ENCODE measurements around the gene TRPM4. TPM values are rescaled to one million over a fixed set of nuclear protein-coding genes. Genes with fewer than 3 reads are reported as not detected.

The TRPM4 gene
- total and polyA plus RNA-seq, 10 of the 15 experiments (the other 5 are each of a cell fraction or from before 2014, with no cell fraction given) = 0.10 to 0.64 (median 0.15) TPM; not detected in 7

DNA sequence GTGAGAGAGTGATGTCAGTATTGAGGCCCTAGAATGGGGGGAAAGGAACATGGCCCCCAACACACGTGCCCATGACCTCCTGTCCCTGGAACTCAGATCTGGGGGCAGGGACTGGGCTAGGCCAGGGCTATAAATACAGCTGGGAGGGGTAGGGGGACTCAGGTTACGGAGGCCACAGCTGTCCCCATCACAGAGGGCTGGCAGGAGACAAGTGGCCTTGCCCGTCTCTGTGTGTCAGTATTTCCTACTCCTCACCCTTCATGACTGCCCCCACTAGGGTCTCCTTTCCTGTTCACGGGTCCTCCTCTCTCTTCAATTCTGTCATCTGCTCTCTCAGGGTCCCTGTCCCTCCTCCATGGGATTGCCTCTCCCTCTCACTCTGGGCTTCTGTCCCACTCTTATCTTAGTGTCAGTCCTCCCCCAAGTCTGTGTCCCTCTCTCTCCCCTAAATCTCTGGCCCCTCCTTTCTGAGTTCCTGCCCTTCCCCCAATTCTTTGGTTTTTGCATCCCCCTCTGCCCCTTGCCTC, 1.7 kb upstream of the TRPM4 start:
- in situ Hi-C loops (cut with MboI) (no loop called here), intact Hi-C loops (cut with micrococcal nuclease; ENCODE audit: unreplicated experiment) (no loop called here)
- Histone ChIP-seq H3K4me2 (ENCODE audit: control insufficient read depth, insufficient read depth) (no peak overlapping the region), H3K4me1 (ENCODE audit: control insufficient read depth, insufficient read depth, low read length) (peaks cover 5% of the 10 kb centered on the region; the same call in 1 of the 2 replicates), H2AFZ (ENCODE audit: control insufficient read depth, low read depth, low read length) (no peak overlapping the region), H4K20me1 (ENCODE audit: control insufficient read depth, insufficient read depth) (no peaks in the 10 kb centered on the region), H3K27ac (ENCODE audit: control insufficient read depth, insufficient read depth) (no peak overlapping the region), H3K9ac (ENCODE audit: control insufficient read depth, insufficient read depth, low read length) (no peak overlapping the region), H3K27me3 (replicated peaks in 1 of 2; ENCODE audit: control insufficient read depth in 2 of 2, insufficient read depth in 2 of 2, low read length in 1 of 2) (peaks cover 0 to 13% of the 10 kb centered on the region in 2 experiments; a peak in 3 of 4 replicates), H3K79me2 (ENCODE audit: control insufficient read depth, insufficient read depth, low read length) (no peaks in the 10 kb centered on the region), H3K36me3 (ENCODE audit: control insufficient read depth in 2 of 2, insufficient read depth in 2 of 2, low read length in 1 of 2) (no peaks in the 10 kb centered on the region), H3K4me3 (no peak overlapping the region), H3K9me3 (replicated peaks; ENCODE audit: control insufficient read depth, insufficient read depth, low read length) (peaks cover 4% of the 10 kb centered on the region; the same call in 2 of the 3 replicates)
- WGBS (ENCODE audit: insufficient coverage, insufficient replicate concordance, low lambda C conversion rate, missing lambda C conversion rate) = 2% methylated on average over 4 of the region's 4 CpGs
- BruUV-seq (replicated peaks) = no TSS peak
- DNase-seq (ENCODE audit: low read depth, low spot score) = no peak
- no peak for ATAC-seq
- RAD21 ChIA-PET (ENCODE audit: unreplicated experiment) = no interaction called here
- POLR2A ChIA-PET = no interaction called here
- no peak for TF ChIP-seq SIN3A (IDR thresholded peaks at IDR 0.05; ENCODE audit: low read depth, low read length)
- TF ChIP-seq SUZ12 (IDR thresholded peaks at IDR 0.05; ENCODE audit: unreplicated experiment) = no peak
- TF ChIP-seq, protein P1, sequence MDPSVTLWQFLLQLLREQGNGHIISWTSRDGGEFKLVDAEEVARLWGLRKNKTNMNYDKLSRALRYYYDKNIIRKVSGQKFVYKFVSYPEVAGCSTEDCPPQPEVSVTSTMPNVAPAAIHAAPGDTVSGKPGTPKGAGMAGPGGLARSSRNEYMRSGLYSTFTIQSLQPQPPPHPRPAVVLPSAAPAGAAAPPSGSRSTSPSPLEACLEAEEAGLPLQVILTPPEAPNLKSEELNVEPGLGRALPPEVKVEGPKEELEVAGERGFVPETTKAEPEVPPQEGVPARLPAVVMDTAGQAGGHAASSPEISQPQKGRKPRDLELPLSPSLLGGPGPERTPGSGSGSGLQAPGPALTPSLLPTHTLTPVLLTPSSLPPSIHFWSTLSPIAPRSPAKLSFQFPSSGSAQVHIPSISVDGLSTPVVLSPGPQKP (IDR thresholded peaks at IDR 0.05; ENCODE audit: low read depth, low read length) = no peak
- TF ChIP-seq PAX5 (IDR thresholded peaks at IDR 0.05; ENCODE audit: borderline replicate concordance, low read depth, low read length) = no peak
- no peak for TF ChIP-seq CBFB (IDR thresholded peaks at IDR 0.05; ENCODE audit: low read depth)
- TF ChIP-seq NFXL1 (IDR thresholded peaks at IDR 0.05; ENCODE audit: borderline replicate concordance) = no peak
- TF ChIP-seq NRF1 (conservative IDR thresholded peaks at IDR 0.05; ENCODE audit: low read depth, low read length) = no peak
- TF ChIP-seq SMAD1 (IDR thresholded peaks at IDR 0.05; ENCODE audit: low read depth, partially characterized antibody) = no peak
- no peak for TF ChIP-seq NFYB (IDR thresholded peaks at IDR 0.05; ENCODE audit: insufficient read depth, low read depth, low read length)
- TF ChIP-seq PAX8 (IDR thresholded peaks at IDR 0.05) = no peak
- TF ChIP-seq FOXK2 (IDR thresholded peaks at IDR 0.05) = no peak
- no peak for TF ChIP-seq JUNB (IDR thresholded peaks at IDR 0.05)
- FAIRE-seq = no peak
- SMC1A ChIA-PET (ENCODE audit: uncharacterized antibody, unreplicated experiment) = no interaction called here
- CTCF ChIA-PET = interaction anchor here (0.7 to 1.0 kb wide), 2 partner anchors 58 to 84 kb away, joined by 4 to 5 read pairs; no protein-coding TSS in a partner anchor
